Measurements from ENCODE around the gene CDK17. TPM values are rescaled to one million over a fixed set of nuclear protein-coding genes. Genes with fewer than 3 reads are reported as not detected.

CDK17 gene
- total and polyA plus RNA-seq, 9 of the 15 experiments (the other 6 are each of a cell fraction or from before 2014, with no cell fraction given): 4.8 to 39.3 (median 21.6) TPM

GRCh38 chr12:96311191-96311590, 89.0 kb downstream of the CDK17 start:
- H3K4me1 ChIP-seq (replicated peaks in 1 of 2; ENCODE audit: control insufficient read depth in 2 of 2, insufficient read depth in 2 of 2, low read length in 2 of 2): peaks cover 0 to 9% of the 10 kb centered on the region in 2 experiments; a peak in 4 of 5 replicates
- H3K27me3 ChIP-seq (ENCODE audit: control insufficient read depth in 2 of 2, insufficient read depth in 2 of 2, low read length in 2 of 2): no peaks in the 10 kb centered on the region
- H2AFZ ChIP-seq (ENCODE audit: low read depth, low read length): no peak overlapping the region
- WGBS (ENCODE audit: insufficient coverage, low coverage, missing lambda C conversion rate): 94% methylated on average over 1 of the region's 1 CpG
- no TSS peak for BruUV-seq (replicated peaks)
- H3K9me1 ChIP-seq (ENCODE audit: control insufficient read depth, insufficient read depth, low read length): no peaks in the 10 kb centered on the region
- DNase-seq (ENCODE audit: extremely low read depth in 1 of 4, low spot score in 3 of 4): no peak
- no peak for ATAC-seq
- H3K36me3 ChIP-seq (ENCODE audit: control insufficient read depth, insufficient read depth, low read length): peaks cover 24% of the 10 kb centered on the region; the same call in 2 of the 3 replicates
- H3K9ac ChIP-seq (ENCODE audit: insufficient read depth in 1 of 2, low read depth in 2 of 2, low read length in 2 of 2): no peak overlapping the region
- H3K4me2 ChIP-seq (ENCODE audit: insufficient read depth, low read length): no peak overlapping the region
- CTCF ChIA-PET (ENCODE audit: low intra/inter-chr PET ratio): no interaction called here
- H3K4me3 ChIP-seq: no peak overlapping the region
- POLR2A ChIA-PET: no interaction called here
- H3K79me2 ChIP-seq (ENCODE audit: control insufficient read depth, insufficient read depth, low read length): peaks cover 36% of the 10 kb centered on the region
- H3K9me3 ChIP-seq (replicated peaks; ENCODE audit: control insufficient read depth, insufficient read depth, low read depth, low read length): no peaks in the 10 kb centered on the region
- H4K20me1 ChIP-seq (replicated peaks; ENCODE audit: control insufficient read depth, insufficient read depth, low read length): no peaks in the 10 kb centered on the region
- FAIRE-seq: no peak
- TF ChIP-seq ZNF316 (IDR thresholded peaks at IDR 0.05) (peak; percentile 75), PTRF (tag; IDR thresholded peaks at IDR 0.05) (no peak), NONO (IDR thresholded peaks at IDR 0.05; ENCODE audit: low read depth in 2 of 2, low read length in 1 of 2) (no peak), ZBTB2 (IDR thresholded peaks at IDR 0.05) (no peak), MAFG (tag; conservative IDR thresholded peaks at IDR 0.05) (peak; percentile 49), C11orf30 (IDR thresholded peaks at IDR 0.05; ENCODE audit: low read depth) (peak; percentile 65), POU5F1 (IDR thresholded peaks at IDR 0.05; ENCODE audit: borderline replicate concordance, low read depth, low read length, partially characterized antibody) (no peak), ZNF146 (CRISPR knock-in tag; IDR thresholded peaks at IDR 0.05; ENCODE audit: unreplicated experiment) (no peak), IFI16 (CRISPR knock-in tag; IDR thresholded peaks at IDR 0.05) (no peak)
- H3K27ac ChIP-seq (ENCODE audit: extremely low read depth, low read depth, low read length): no peak overlapping the region
- intact Hi-C loops (cut with micrococcal nuclease) (loop anchor here (5.0 to 10.0 kb wide), 2 partner anchors 64 to 86 kb away; no protein-coding TSS in a partner anchor), in situ Hi-C loops (cut with MboI) (no loop called here)

All from K562 (cell line).